Astrocyte of the hippocampus (primary cell): ENCODE results near the gene TRIM64C.
"Not testable (repeated sequence)": the region's sequence is repeated elsewhere in the genome, so short reads cannot be mapped to it uniquely, and the experiment has no call there.

ENCODE experiments used
- DNase-seq: peaks from one replicate; pipeline ENCODE4 v3.0.0; 2011; ENCODE audit warnings: low read depth, low spot score

The TRIM64C gene, protein sequence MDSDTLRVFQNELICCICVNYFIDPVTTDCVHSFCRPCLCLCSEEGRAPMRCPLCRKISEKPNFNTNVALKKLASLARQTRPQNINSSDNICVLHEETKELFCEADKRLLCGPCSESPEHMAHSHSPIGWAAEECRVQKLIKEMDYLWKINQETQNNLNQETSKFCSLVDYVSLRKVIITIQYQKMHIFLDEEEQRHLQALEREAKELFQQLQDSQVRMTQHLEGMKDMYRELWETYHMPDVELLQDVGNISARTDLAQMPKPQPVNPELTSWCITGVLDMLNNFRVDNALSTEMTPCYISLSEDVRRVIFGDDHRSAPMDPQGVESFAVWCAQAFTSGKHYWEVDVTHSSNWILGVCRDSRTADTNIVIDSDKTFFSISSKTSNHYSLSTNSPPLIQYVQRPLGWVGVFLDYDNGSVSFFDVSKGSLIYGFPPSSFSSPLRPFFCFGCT

DNA sequence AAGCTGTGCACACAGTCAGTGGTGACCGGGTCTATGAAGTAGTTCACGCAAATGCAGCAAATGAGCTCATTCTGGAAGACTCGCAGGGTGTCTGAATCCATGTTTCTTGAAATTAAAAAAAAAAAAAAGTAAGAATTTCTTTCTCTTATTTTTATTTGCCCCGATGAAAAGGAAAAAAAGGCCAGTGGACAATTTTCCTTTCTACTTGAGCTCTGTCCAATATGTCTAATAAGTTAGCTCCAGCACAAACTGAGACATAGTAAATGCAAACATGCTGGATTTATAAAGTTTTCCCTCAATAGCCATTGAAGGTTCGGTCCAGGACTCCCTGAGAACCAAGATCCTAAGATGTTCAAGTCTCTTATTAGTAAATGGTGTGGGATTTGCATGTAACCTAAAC lies at the start of gene TRIM64C:
Gene TRIM64C (minus strand): TSS at position 101 of the 400 bp plus-strand sequence. CDS start 0 bp downstream, at position 101.
- not testable (repeated sequence) for DNase-seq

DNA sequence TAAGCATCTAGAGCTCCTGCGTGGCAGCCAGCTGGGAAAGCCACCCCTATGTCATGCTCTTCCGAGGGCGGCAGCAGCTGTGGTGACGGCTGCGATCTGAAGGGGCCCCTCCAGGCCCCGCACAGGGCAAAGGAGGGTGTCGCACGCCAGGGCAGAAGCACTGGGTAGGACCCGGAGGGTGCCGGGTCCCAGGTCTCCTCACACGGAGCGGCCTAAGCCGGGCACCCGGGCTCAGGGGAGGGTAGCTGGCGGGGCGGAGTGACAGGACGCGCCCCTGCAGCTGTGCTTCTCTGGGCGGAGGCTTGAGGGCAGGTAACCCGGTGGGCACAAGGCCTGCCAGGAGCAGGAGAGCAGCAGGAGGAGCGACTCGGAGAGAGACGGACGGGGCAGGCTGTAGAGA lies 43.4 kb upstream of the TRIM64C start:
- not testable (repeated sequence) for DNase-seq

DNA sequence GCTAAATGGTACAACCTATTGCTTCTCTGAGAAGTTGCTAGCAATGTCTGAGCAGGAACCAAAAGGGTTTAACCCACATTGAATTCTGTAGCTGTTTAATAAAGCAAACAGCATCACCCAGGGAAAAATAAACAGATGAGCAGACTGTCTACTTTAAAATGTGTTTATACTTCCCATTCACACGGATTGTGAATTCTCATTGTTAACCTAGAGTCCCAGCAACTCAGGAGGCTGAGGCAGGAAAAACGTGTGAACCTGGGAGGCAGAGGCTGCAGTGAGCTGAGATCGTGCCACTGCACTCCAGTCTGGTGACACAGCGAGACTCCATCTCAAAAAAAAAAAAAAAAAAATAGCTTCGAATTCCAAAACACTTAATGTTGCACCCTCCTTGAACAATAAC lies 11.0 kb upstream of the TRIM64C start:
- DNase-seq = not testable (repeated sequence)

DNA sequence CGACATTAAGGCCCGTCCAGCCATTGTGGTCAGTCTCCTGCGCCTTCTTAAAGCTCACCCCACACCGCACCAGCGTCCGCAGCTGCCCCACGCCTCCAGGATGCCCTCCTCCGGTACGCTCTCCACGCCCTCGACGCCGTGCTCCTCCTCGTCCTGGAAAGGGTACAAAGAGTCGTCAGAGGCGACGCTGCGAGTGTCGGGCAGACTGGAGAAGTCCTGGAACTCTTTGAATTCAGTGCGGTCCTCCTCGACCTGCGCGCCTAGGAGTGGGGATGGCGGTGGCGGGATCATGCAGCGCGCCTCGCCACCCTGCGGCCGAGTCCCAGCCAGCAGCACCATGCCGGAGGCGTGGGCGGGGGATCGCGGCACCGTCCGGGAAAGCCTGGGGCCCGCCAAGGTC lies 9.1 kb downstream of the TRIM64C start:
- DNase-seq = not testable (repeated sequence)

DNA sequence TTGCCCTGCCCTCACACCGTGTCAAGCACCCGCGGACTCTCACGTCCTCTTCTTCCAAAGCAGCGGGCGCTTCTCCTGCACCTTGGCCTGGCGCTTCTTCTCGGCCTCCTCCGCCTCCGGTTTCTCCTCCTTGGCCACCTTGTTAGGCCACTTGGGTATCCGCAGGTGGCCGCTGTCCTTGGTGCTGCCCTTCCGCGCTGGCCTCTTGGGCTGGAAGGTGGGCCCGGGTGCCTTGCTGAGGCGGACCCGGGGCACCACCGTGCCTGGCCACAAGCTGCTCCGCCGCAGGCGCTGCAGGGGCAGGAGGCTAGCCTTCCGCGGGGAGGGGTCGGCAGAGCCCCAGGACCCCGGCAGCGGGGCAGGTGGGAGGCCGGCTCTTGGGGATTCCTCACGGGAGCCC lies 10.7 kb downstream of the TRIM64C start:
- DNase-seq = peak; percentile 3

DNA sequence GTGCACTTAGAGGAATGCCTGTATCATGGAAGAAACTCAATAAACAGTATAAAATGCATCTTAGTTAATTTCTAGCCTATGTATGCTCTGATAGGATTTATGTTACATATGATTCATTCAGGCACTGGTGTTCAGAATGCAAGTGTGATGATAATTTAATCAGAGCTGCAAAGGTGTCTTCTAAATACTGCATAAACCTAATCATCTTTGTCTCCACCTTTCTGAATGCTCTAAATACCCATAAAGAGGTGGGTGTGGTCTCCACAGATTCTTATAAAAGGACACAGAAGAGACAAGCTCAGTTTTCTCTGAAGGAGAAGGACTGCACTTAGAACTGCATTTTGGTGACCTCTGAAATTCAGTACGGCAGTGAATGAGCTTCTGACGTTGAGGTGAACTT lies 30.4 kb downstream of the TRIM64C start, which contains the start of gene TRIM49B:
Gene TRIM49B (plus strand): TSS at position 301 of the 400 bp plus-strand sequence. CDS start 2,777 bp downstream, outside the sequence.
- not testable (repeated sequence) for DNase-seq
